Lower lobe of right lung (tissue), 2 donors: ENCODE data around the gene PPP1R14C. TPM values are rescaled to one million over a fixed set of nuclear protein-coding genes. Genes with fewer than 3 reads are reported as not detected.

Experiments used
- ATAC-seq, 2 donors: fragments of 200-7000 bp; cut with Tn5 transposase; one replicate each; pipeline ENCODE4 v1.9.1; 2020 to 2022; ENCODE audit warnings: mild to moderate bottlenecking in 2 of 2, moderate library complexity in 2 of 2
- DNase-seq: peaks from one replicate; pipeline ENCODE4 v3.0.0-alpha.2; 2020
- H3K27ac ChIP-seq: fragments of 200-600 bp; one replicate; pipeline ENCODE4 v1.8.0; 2022
- H3K27me3 ChIP-seq: fragments of 200-600 bp; one replicate; pipeline ENCODE4 v1.8.0; 2022; ENCODE audit warnings: low read depth
- H3K36me3 ChIP-seq: fragments of 200-600 bp; one replicate; pipeline ENCODE4 v1.8.0; 2022; ENCODE audit warnings: mild to moderate bottlenecking
- H3K4me1 ChIP-seq: fragments of 200-600 bp; one replicate; pipeline ENCODE4 v1.8.0; 2022
- H3K4me3 ChIP-seq: fragments of 200-600 bp; one replicate; pipeline ENCODE4 v1.8.0; 2022; ENCODE audit warnings: mild to moderate bottlenecking
- H3K9me3 ChIP-seq: fragments of 200-600 bp; one replicate; pipeline ENCODE4 v1.8.0; 2022
- intact Hi-C: fragments of 100-400 bp; cut with DNase I; formaldehyde crosslinking; loops from one replicate; pipeline ENCODE4 v1.11.0; 2022
- total RNA-seq: library from RNA; stranded (reverse); fragmentation: NEBNext Ultra II Directional; extraction: Animal tissue kit (Norgen Biotek cat#: 25700); gene quantifications from one replicate; pipeline ENCODE4 v1.2.1, GENCODE V29; 2021
- TF ChIP-seq, protein P1 (sequence below): fragments of 200-600 bp; IDR thresholded peaks from one replicate; pipeline ENCODE4 v1.8.0; 2022; ENCODE audit warnings: antibody characterized with exemption, mild to moderate bottlenecking
- donor health status: DM: no; HTN: yes; CAD: no; lungs with severe emphysema.

PPP1R14C gene
- total RNA-seq, 1 donor from 2014 or later = 15.4 TPM

DNA sequence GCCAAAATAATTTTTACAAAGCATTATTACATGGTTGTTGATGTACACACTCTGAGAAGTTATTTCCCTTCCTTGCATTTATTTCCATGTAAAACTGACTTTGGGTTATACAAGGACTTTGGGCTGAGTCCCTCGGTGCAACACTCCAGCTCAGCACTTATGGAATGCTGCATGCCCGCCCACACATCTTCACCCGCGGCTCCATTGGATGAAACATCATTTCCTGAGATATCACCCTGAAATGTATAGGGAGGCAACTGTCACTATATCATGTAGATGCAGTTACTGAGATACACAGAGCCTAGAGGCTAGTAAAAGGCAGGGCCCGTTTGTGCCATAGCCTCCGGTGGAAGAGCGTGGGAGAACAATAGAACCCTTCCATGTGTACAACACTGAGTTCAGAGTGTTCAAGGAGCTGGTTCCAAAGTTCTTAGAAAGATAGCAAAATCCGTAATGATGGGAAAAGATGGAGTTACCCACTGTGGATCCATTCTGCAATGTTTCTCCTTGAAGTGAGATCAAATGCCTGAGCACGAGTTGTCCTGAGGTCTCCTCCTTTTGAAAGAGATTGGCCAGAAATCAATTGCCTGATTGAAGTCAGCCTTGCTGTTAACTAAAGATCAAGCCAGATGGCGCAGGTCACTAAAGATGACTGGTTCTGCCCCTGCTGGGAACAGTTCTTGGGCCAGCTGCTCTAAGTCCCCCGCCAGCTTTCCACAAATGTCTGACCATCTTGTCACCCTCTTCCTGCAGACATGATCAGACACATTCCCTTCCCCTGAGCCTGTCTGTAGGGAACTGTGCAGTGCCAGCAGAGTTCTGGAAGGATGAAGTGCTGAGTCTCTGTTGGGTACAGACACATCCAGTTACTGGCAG, 125.1 kb downstream of the PPP1R14C start:
- no peaks in the 10 kb centered on the region for H3K9me3 ChIP-seq
- H3K4me3 ChIP-seq = no peak overlapping the region
- H3K4me1 ChIP-seq = no peaks in the 10 kb centered on the region
- DNase-seq = peak; percentile 36
- H3K36me3 ChIP-seq = no peaks in the 10 kb centered on the region
- no peak overlapping the region for H3K27ac ChIP-seq
- TF ChIP-seq, protein P1, sequence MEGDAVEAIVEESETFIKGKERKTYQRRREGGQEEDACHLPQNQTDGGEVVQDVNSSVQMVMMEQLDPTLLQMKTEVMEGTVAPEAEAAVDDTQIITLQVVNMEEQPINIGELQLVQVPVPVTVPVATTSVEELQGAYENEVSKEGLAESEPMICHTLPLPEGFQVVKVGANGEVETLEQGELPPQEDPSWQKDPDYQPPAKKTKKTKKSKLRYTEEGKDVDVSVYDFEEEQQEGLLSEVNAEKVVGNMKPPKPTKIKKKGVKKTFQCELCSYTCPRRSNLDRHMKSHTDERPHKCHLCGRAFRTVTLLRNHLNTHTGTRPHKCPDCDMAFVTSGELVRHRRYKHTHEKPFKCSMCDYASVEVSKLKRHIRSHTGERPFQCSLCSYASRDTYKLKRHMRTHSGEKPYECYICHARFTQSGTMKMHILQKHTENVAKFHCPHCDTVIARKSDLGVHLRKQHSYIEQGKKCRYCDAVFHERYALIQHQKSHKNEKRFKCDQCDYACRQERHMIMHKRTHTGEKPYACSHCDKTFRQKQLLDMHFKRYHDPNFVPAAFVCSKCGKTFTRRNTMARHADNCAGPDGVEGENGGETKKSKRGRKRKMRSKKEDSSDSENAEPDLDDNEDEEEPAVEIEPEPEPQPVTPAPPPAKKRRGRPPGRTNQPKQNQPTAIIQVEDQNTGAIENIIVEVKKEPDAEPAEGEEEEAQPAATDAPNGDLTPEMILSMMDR = no peak
- peak; percentile 65 to 77 for ATAC-seq
- intact Hi-C loops = no loop called here
- H3K27me3 ChIP-seq = no peaks in the 10 kb centered on the region

DNA sequence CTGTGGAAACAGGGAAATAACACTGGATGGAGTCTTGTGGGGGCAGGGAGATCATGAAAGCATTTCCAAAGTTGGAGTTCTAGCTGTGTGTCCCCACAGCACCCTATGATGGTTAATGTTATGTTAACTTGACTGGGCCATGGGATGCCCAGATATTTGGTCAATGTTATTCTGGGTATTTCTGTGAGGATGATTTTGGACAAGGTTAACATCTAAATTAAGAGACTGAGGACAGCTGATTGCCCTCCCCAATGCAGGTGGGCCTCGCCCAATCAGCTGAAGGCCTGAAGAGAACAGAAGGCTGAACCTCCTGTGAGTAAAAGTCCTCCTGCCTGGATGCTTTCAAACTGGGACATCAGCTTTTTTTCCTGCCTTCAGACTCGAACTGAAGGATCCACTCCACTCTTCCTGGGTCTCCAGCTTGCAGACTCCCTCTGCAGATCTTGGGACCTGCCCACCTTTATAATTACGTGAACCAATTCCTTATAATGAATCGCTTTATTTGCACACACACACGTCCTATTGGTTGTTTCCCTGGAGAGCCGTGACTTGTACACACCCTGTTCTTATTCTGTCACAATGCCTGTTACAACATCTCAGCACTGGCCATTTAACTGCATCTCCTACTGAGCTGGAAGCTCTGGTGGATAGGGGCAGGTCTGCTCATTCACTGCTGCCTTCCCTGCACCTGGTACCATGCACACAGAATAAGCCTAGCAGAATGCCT, 126.4 kb downstream of the PPP1R14C start:
- H3K4me3 ChIP-seq = no peak overlapping the region
- TF ChIP-seq, protein P1 = no peak
- no peaks in the 10 kb centered on the region for H3K36me3 ChIP-seq
- no peaks in the 10 kb centered on the region for H3K4me1 ChIP-seq
- no peaks in the 10 kb centered on the region for H3K27me3 ChIP-seq
- no peak overlapping the region for H3K27ac ChIP-seq
- no peaks in the 10 kb centered on the region for H3K9me3 ChIP-seq
- ATAC-seq = no peak
- intact Hi-C loops = no loop called here
- no peak for DNase-seq

DNA sequence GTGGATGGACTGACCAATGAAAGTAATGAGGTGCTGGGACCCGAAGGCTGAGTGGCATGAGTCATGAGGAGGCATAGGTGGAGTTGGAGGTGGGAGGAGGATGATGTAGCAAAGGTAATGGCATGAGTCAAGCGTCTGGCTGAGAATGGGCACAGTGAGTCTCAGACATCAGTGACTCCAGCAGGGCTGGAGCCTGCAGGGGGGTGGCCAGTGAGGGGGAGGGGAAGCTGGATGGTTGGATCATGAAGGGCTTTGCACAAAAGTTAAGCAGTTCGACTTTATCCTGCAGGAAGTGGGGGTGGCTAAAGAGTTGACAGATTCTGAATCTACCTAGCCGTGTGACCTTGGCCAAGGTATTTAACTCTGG, 127.0 kb downstream of the PPP1R14C start:
- intact Hi-C loops = no loop called here
- Histone ChIP-seq H3K27ac (no peak overlapping the region), H3K36me3 (no peaks in the 10 kb centered on the region), H3K4me3 (no peak overlapping the region), H3K4me1 (no peaks in the 10 kb centered on the region), H3K9me3 (no peaks in the 10 kb centered on the region), H3K27me3 (no peaks in the 10 kb centered on the region)
- ATAC-seq (peak in 1 of 2 donors; percentile 39), DNase-seq (no peak)
- TF ChIP-seq, protein P1 = no peak

DNA sequence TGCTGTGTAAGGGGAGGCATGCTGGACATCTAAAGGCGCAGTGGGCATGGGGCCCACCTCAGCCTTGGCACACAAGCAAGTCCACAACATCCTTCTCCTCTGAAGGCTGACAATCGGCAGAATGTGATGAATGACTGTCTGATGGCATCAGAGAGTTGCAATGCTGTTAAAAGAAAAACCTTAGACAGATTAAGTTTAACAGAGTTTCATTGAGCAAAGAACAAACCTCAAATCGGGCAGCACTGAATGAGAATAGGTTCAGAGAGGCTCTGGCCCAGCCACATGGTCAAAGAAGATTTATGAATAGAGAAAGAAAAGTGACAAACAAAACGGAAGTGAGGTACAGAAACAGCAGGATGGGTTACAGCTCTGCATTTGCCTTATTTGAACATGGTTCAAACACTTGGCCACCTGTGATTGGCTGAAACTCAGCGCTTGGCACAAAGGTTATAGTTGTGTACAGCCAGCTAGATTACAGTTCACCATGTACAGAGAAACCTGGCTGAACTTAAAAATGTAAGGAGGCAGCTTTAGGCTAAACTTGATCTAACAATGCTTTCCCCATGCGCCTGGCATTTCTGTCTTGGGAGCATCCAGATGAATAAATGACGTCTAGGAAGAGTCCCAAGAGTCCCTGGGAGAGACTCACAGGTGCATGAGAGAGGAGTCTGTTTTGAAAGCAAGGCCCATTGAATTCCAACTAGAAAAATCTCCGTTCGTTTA, 127.6 kb downstream of the PPP1R14C start:
- H3K4me3 ChIP-seq = no peak overlapping the region
- no peaks in the 10 kb centered on the region for H3K27me3 ChIP-seq
- DNase-seq = no peak
- TF ChIP-seq, protein P1 = no peak
- no peaks in the 10 kb centered on the region for H3K9me3 ChIP-seq
- no peak for ATAC-seq
- H3K4me1 ChIP-seq = no peaks in the 10 kb centered on the region
- no peak overlapping the region for H3K27ac ChIP-seq
- H3K36me3 ChIP-seq = no peaks in the 10 kb centered on the region
- intact Hi-C loops = no loop called here

DNA sequence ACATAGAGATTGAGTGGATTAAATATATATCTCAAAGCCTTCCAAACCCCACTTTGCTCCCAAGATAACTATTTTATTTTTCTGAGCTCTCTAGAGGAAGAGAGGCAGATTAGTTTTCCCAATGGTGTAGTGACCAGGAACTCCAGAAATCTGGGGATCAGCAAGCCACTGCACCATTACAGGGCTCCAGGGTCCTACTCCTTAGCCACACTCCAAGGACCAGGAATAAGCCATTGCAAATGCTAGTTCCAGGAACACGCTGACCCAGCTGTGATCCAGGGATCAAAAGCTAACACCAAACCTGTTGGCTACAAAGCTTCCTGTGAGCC, 128.3 kb downstream of the PPP1R14C start:
- H3K4me1 ChIP-seq = no peaks in the 10 kb centered on the region
- H3K27me3 ChIP-seq = no peaks in the 10 kb centered on the region
- DNase-seq (no peak), ATAC-seq (no peak)
- TF ChIP-seq, protein P1 = no peak
- H3K27ac ChIP-seq = no peak overlapping the region
- H3K36me3 ChIP-seq = no peaks in the 10 kb centered on the region
- H3K9me3 ChIP-seq = no peaks in the 10 kb centered on the region
- intact Hi-C loops = no loop called here
- no peak overlapping the region for H3K4me3 ChIP-seq
